Activated CD8-positive, alpha-beta T cell treated with anti-CD3 and anti-CD28 coated beads for 36 hours (primary cell): ENCODE measurements around the gene TMEM161A. TPM values are rescaled to one million over a fixed set of nuclear protein-coding genes. Genes with fewer than 3 reads are reported as not detected.
A peak's percentile ranks its signal among the peaks of the same experiment; 100 is the strongest.

Source experiments
- ATAC-seq: fragments of 200-7000 bp; cut with Tn5 transposase; one replicate; pipeline ENCODE4 v1.10.0; 2021; ENCODE audit warnings: mild to moderate bottlenecking, moderate library complexity
- CTCF ChIA-PET: fragments of 350-600 bp; sonication (Branson Sonifier 250); formaldehyde crosslinking; loops from one replicate; lab custom pipeline; 2021; ENCODE audit warnings: antibody characterized with exemption; lab: Charles Lee
- POLR2A ChIA-PET: fragments of 350-600 bp; sonication (Branson Sonifier 250); formaldehyde crosslinking; loops from one replicate; lab custom pipeline; 2021; ENCODE audit warnings: antibody characterized with exemption; lab: Charles Lee
- DNase-seq: peaks from one replicate; pipeline ENCODE4 v3.0.0-alpha.2; 2020
- H3K27ac Mint-ChIP-seq: one replicate; pipeline ENCODE4 v1.8.0; 2021; ENCODE audit warnings: mild to moderate bottlenecking, mixed read lengths
- H3K27me3 Mint-ChIP-seq: one replicate; pipeline ENCODE4 v1.8.0; 2021; ENCODE audit warnings: mixed read lengths
- H3K36me3 Mint-ChIP-seq: one replicate; pipeline ENCODE4 v1.8.0; 2021; ENCODE audit warnings: low read depth, mixed read lengths
- H3K4me1 Mint-ChIP-seq: one replicate; pipeline ENCODE4 v1.8.0; 2021; ENCODE audit warnings: low read depth, mixed read lengths
- H3K4me3 Mint-ChIP-seq: one replicate; pipeline ENCODE4 v1.8.0; 2021; ENCODE audit warnings: mild to moderate bottlenecking, moderate library complexity, mixed read lengths
- H3K9me3 Mint-ChIP-seq: one replicate; pipeline ENCODE4 v1.8.0; 2021; ENCODE audit warnings: mixed read lengths
- intact Hi-C: fragments of 100-400 bp; cut with micrococcal nuclease; formaldehyde crosslinking; loops from one replicate; pipeline ENCODE4 v1.10.0; 2022
- total RNA-seq, 2 experiments: library from RNA; stranded (reverse); gene quantifications; one replicate each; pipeline ENCODE4 v1.2.3, GENCODE V29; 2021
- TF ChIP-seq, protein P1 (sequence below): fragments of 200-600 bp; IDR thresholded peaks from one replicate; pipeline ENCODE4 v1.8.0; 2022; ENCODE audit warnings: antibody characterized with exemption, mild to moderate bottlenecking

TMEM161A gene
- total RNA-seq, 2 experiments from 2014 or later: 24.4 to 26.2 TPM

DNA sequence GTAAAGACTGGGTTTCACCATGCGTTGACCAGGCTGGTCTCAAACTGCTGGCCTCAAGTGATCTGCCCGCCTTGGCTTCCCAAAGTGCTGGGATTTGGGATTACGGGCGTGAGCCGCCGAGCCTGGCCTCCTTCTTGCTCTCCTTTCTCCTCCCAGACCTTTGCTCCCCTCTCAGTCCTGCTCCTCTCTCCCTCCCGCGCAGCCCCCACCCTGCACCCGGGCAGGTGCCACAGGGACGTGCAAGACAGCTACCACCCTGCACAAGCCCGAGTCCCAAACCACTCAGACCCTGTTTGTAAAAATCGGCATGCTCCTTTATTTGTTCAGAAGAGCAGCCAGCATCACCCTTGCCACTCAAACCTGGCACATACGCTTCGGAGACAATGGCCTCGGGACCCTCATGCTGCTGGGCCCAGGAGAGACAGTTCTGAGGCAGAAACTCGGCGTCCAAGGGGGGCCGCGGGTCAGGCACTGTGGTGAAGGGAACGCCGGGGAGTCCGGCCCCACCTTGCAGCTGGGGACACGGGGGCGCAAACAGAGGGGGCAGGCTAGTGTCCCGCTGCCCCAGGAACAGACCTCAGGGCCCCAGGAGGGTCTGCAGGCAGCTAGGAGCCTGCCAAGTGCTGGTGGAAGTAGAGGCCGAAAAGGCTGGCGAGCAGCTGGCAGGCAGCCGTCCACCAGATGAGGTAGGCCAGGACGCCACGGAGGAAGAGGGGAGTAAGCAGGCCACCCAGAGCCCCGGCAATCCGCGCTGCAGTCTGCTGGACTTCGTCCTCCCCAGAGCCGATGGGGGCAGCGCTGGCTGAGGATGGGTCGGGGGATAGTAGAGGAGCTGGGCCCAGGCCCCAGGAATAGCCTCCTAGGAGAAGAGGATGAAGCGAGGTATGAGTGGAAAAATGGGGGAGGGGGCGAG, 18.7 kb downstream of the TMEM161A start:
- intact Hi-C loops: no loop called here
- DNase-seq (no peak), ATAC-seq (no peak)
- Mint-ChIP-seq H3K9me3 (peaks cover 4% of the 10 kb centered on the region), H3K36me3 (peaks cover 28% of the 10 kb centered on the region), H3K27ac (no peak overlapping the region), H3K4me3 (no peak overlapping the region), H3K27me3 (no peaks in the 10 kb centered on the region), H3K4me1 (no peaks in the 10 kb centered on the region)
- ChIA-PET POLR2A (no interaction called here), CTCF (no interaction called here)
- TF ChIP-seq, protein P1, sequence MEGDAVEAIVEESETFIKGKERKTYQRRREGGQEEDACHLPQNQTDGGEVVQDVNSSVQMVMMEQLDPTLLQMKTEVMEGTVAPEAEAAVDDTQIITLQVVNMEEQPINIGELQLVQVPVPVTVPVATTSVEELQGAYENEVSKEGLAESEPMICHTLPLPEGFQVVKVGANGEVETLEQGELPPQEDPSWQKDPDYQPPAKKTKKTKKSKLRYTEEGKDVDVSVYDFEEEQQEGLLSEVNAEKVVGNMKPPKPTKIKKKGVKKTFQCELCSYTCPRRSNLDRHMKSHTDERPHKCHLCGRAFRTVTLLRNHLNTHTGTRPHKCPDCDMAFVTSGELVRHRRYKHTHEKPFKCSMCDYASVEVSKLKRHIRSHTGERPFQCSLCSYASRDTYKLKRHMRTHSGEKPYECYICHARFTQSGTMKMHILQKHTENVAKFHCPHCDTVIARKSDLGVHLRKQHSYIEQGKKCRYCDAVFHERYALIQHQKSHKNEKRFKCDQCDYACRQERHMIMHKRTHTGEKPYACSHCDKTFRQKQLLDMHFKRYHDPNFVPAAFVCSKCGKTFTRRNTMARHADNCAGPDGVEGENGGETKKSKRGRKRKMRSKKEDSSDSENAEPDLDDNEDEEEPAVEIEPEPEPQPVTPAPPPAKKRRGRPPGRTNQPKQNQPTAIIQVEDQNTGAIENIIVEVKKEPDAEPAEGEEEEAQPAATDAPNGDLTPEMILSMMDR: no peak

DNA sequence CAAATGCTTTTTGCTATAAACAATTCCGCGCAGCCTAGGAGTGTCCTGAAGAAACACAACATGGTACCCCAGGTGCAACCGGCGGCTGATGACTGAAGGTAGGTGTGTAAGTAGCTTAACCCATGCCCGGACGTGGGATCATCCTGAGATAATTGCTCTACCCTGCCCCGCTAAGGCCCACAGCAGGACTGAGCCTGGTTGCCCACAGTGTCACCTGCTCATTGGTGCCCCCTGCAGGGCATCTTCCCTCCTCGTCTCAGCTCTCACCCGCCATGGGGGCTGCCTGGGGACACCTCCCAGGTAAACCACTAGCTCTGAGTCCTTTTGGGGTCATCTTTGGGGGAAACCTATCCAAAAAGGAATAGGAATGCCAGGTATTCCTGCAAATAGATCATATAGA, 22.3 kb downstream of the TMEM161A start:
- DNase-seq (peak; percentile 69), ATAC-seq (peak; percentile 64)
- TF ChIP-seq, protein P1: peak; percentile 67
- intact Hi-C loops: no loop called here
- POLR2A ChIA-PET: interaction anchor here (1.1 kb wide), 1 partner anchor 8 kb away, joined by 3 read pairs; no protein-coding TSS in a partner anchor
- Mint-ChIP-seq H3K27ac (no peak overlapping the region), H3K36me3 (peaks cover 6% of the 10 kb centered on the region), H3K4me1 (peaks cover 2% of the 10 kb centered on the region), H3K27me3 (no peaks in the 10 kb centered on the region), H3K9me3 (no peaks in the 10 kb centered on the region), H3K4me3 (no peak overlapping the region)
- CTCF ChIA-PET: interaction anchor here (0.5 to 2.1 kb wide), 14 partner anchors 9 to 154 kb away, joined by 3 to 8 read pairs (median 4); partner anchors contain the start of gene SLC25A42

DNA sequence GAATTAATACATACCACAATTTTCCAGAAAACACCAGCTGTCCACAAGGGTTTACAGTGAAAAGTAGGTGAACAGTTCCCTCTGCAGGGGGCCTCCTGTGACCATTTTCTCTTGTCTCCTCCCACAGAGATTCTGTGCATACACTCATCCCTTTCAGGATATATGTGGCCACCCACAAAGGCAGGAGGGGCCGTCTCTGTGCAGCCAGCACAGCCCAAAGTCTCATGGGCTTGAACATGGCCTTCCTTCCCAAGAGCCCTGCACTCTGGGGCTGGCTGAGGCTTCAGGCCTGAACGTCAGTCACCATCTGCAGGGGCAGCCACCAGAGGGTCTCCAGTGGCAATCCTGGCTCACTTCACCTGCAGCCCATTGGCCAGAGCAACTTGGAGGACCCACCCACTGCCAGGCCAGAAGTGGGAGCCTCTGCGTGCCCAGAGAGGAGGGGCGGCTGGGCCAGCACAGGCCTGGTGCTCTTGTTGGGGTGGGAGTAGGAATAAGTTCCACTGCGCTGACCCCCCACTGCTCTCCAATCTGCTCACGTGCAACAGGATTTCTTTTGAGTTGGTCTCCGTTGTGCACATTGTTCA, 25.1 kb downstream of the TMEM161A start:
- TF ChIP-seq, protein P1: no peak
- Mint-ChIP-seq H3K36me3 (no peaks in the 10 kb centered on the region), H3K27me3 (no peaks in the 10 kb centered on the region), H3K4me1 (peaks cover 2% of the 10 kb centered on the region), H3K4me3 (no peak overlapping the region), H3K27ac (no peak overlapping the region), H3K9me3 (no peaks in the 10 kb centered on the region)
- intact Hi-C loops: no loop called here
- DNase-seq (peak; percentile 21), ATAC-seq (peak; percentile 46)
- ChIA-PET CTCF (interaction anchor here (0.7 kb wide), 1 partner anchor 118 kb away, joined by 3 read pairs; no protein-coding TSS in a partner anchor), POLR2A (no interaction called here)

DNA sequence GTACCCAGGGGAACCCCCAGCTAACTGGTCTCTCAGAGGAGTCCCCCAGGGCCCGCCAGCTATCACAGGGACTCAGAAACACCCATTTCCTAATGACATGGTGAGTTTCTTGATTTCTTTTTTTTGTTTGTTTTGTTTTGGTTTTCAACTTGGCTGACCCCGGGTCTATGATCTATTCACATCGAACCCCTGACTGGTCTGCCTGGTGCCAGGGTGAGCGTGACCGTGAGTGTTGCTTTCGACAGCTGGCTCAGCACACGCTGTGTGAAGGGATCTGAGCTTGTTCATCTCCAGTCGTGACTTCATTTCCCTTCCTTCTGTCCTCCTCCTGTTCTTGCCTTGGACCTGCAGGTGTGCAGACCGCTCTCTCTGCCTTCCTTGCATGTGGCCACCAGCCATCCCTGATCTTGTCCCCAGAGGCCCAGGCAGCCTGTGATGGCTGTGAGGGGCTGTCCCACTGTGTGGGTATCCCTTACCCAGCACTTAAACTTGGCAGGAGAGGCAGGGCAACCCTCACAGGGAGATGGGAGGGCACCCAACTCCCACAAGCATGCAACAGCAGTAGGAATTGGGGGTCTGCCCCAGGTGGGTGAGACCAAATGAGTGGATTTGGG, 26.2 kb downstream of the TMEM161A start:
- intact Hi-C loops: no loop called here
- ATAC-seq (no peak), DNase-seq (no peak)
- ChIA-PET POLR2A (interaction anchor here (1.0 to 1.1 kb wide), 2 partner anchors 58 to 91 kb away, joined by 3 to 5 read pairs; partner anchors contain the start of gene NR2C2AP), CTCF (interaction anchor here (1.1 kb wide), 1 partner anchor 44 kb away, joined by 3 read pairs; no protein-coding TSS in a partner anchor)
- Mint-ChIP-seq H3K27ac (no peak overlapping the region), H3K4me1 (peaks cover 2% of the 10 kb centered on the region), H3K4me3 (no peak overlapping the region), H3K9me3 (no peaks in the 10 kb centered on the region), H3K27me3 (no peaks in the 10 kb centered on the region), H3K36me3 (no peaks in the 10 kb centered on the region)
- TF ChIP-seq, protein P1: no peak
